Stimulated activated CD4-positive, alpha-beta T cell treated with anti-CD3 and anti-CD28 coated beads, Interleukin-4, amount 100 ng/mL, for 1 hour (primary cell): ENCODE results near the gene HEYL.
"Not testable (repeated sequence)": the region's sequence is repeated elsewhere in the genome, so short reads cannot be mapped to it uniquely, and the experiment has no call there.

ENCODE experiments used
- DNase-seq: peaks from one replicate; pipeline ENCODE4 v3.0.0-alpha.2; 2020

The HEYL gene

GRCh38 chr1:39635871-39636210 lies 3.6 kb downstream of the HEYL start:
- no peak for DNase-seq

- DNase-seq: no peak
Observed at GRCh38 chr1:39635205-39635870, 4.1 kb downstream of the HEYL start.

GRCh38 chr1:39633422-39633821 lies 6.0 kb downstream of the HEYL start:
- DNase-seq: no peak

GRCh38 chr1:39632682-39633417 lies 6.6 kb downstream of the HEYL start:
- no peak for DNase-seq

- DNase-seq: no peak
Observed at GRCh38 chr1:39632323-39632681, 7.1 kb downstream of the HEYL start.

GRCh38 chr1:39631361-39632322 lies 7.8 kb downstream of the HEYL start:
- DNase-seq: no peak

GRCh38 chr1:39628807-39629350 lies 10.6 kb downstream of the HEYL start:
- DNase-seq: no peak

GRCh38 chr1:39626646-39627045 lies 12.8 kb downstream of the HEYL start:
- DNase-seq: no peak

GRCh38 chr1:39625462-39626273 lies 13.8 kb downstream of the HEYL start:
- no peak for DNase-seq

- no peak for DNase-seq
Observed at GRCh38 chr1:39625009-39625408, 14.4 kb downstream of the HEYL start.

- DNase-seq: no peak
Observed at GRCh38 chr1:39623053-39623452, 16.4 kb downstream of the HEYL start.

- no peak for DNase-seq
Observed at GRCh38 chr1:39622427-39622826, 17.0 kb downstream of the HEYL start.

- no peak for DNase-seq
Observed at GRCh38 chr1:39620659-39621165, 18.7 kb downstream of the HEYL start.

GRCh38 chr1:39617488-39618049 lies 21.9 kb downstream of the HEYL start:
- DNase-seq: no peak

- DNase-seq: no peak
Observed at GRCh38 chr1:39615086-39615673, 24.3 kb downstream of the HEYL start.

- DNase-seq: no peak
Observed at GRCh38 chr1:39614488-39614887, 25.0 kb downstream of the HEYL start.

GRCh38 chr1:39613250-39613649 lies 26.2 kb downstream of the HEYL start:
- DNase-seq: no peak

- peak; percentile 83 for DNase-seq
Observed at GRCh38 chr1:39609618-39610331, 29.7 kb downstream of the HEYL start.

- no peak for DNase-seq
Observed at GRCh38 chr1:39608921-39609320, 30.5 kb downstream of the HEYL start.

- DNase-seq: not testable (repeated sequence)
Observed at GRCh38 chr1:39603677-39604076, 35.8 kb downstream of the HEYL start.
